Neural cell (in vitro differentiated cells): Measurements from ENCODE around the gene LUC7L. TPM values are rescaled to one million over a fixed set of nuclear protein-coding genes. Genes with fewer than 3 reads are reported as not detected.
"Not testable (repeated sequence)": the region's sequence is repeated elsewhere in the genome, so short reads cannot be mapped to it uniquely, and the experiment has no call there.

Experiments
- H2AFZ ChIP-seq: fragments of 200-600, 300-800 bp; sonication (generic), shearing (Covaris generic); 2 replicates; pipeline ENCODE4 v1.6.0; 2014; ENCODE audit warnings: low read depth, mild to moderate bottlenecking, antibody characterized with exemption, low read length, moderate library complexity
- H3F3A ChIP-seq: fragments of 200-600 bp; shearing (Covaris generic); 2 replicates; pipeline ENCODE4 v1.6.1; 2016; ENCODE audit warnings: mild to moderate bottlenecking, moderate library complexity, mixed read lengths, antibody characterized with exemption, low read length; ENCODE audit not compliant: insufficient read depth, poor library complexity, severe bottlenecking
- H3K27ac ChIP-seq: fragments of 200-600, 300-800 bp; sonication (generic), shearing (Covaris generic); 2 replicates; pipeline ENCODE4 v1.5.1; 2014; ENCODE audit warnings: mild to moderate bottlenecking, low read length, moderate library complexity
- H3K27me3 ChIP-seq: fragments of 300-800, 200-600 bp; sonication (generic), shearing (Covaris generic); 2 replicates; pipeline ENCODE4 v1.6.0; 2014; ENCODE audit warnings: mild to moderate bottlenecking, low read depth, low read length, moderate library complexity; ENCODE audit not compliant: insufficient read depth
- H3K36me3 ChIP-seq: fragments of 300-800, 200-600 bp; sonication (generic), shearing (Covaris generic); 2 replicates; pipeline ENCODE4 v1.5.1; 2014; ENCODE audit warnings: mild to moderate bottlenecking, antibody characterized with exemption, low read length, moderate library complexity; ENCODE audit not compliant: insufficient read depth
- H3K4me2 ChIP-seq: fragments of 300-800, 200-600 bp; sonication (generic), shearing (Covaris generic); 2 replicates; pipeline ENCODE4 v1.6.0; 2014; ENCODE audit warnings: mild to moderate bottlenecking, low read length
- H3K4me3 ChIP-seq: fragments of 300-800, 200-600 bp; sonication (generic), shearing (Covaris generic); 2 replicates; pipeline ENCODE4 v1.5.1; 2014; ENCODE audit warnings: mild to moderate bottlenecking, low read length, moderate library complexity
- H3K79me2 ChIP-seq: fragments of 200-600 bp; shearing (Covaris generic); replicated peaks from 2 replicates; pipeline ENCODE4 v1.6.0; 2014; ENCODE audit warnings: mild to moderate bottlenecking, low read length, moderate library complexity; ENCODE audit not compliant: insufficient read depth
- H3K9ac ChIP-seq: fragments of 300-800, 200-600 bp; sonication (generic), shearing (Covaris generic); 2 replicates; pipeline ENCODE4 v1.6.1; 2016; ENCODE audit warnings: mild to moderate bottlenecking, low read length, mixed read lengths
- H3K9me2 ChIP-seq: fragments of 200-600 bp; shearing (Covaris generic); 2 replicates; pipeline ENCODE4 v1.6.1; 2016; ENCODE audit warnings: mild to moderate bottlenecking, low read length, mixed read lengths; ENCODE audit not compliant: insufficient read depth
- H3K9me3 ChIP-seq: fragments of 200-600, 300-800 bp; sonication (generic), shearing (Covaris generic); 2 replicates; pipeline ENCODE4 v1.6.1; 2016; ENCODE audit warnings: mild to moderate bottlenecking, mixed run types, low read length, moderate library complexity, mixed read lengths
- H4K20me1 ChIP-seq: fragments of 200-600 bp; shearing (Covaris generic); 2 replicates; pipeline ENCODE4 v1.6.1; 2016; ENCODE audit warnings: mild to moderate bottlenecking, mixed run types; ENCODE audit not compliant: insufficient read depth
- EP300 ChIP-seq: fragments of 450-650 bp; conservative IDR thresholded peaks from 2 replicates; pipeline ENCODE4 v1.6.1; 2014; ENCODE audit warnings: antibody characterized with exemption, mild to moderate bottlenecking, moderate library complexity; ENCODE audit not compliant: poor library complexity, severe bottlenecking
- EZH2 ChIP-seq: fragments of 200-600, 300-800 bp; shearing (Covaris generic), sonication (generic); IDR thresholded peaks from 2 replicates; pipeline ENCODE4 v1.6.1; 2014; ENCODE audit warnings: antibody characterized with exemption, low read length, borderline replicate concordance, mild to moderate bottlenecking; ENCODE audit not compliant: insufficient read depth, poor library complexity, severe bottlenecking
- MXI1 ChIP-seq: fragments of 450-650 bp; conservative IDR thresholded peaks from 2 replicates; pipeline ENCODE4 v1.6.1; 2014; ENCODE audit warnings: antibody characterized with exemption, mild to moderate bottlenecking; ENCODE audit not compliant: poor library complexity, severe bottlenecking
- POLR2AphosphoS5 ChIP-seq: IDR thresholded peaks from 2 replicates; pipeline ENCODE4 v1.6.1; 2012
- RAD21 ChIP-seq: fragments of 450-650 bp; conservative IDR thresholded peaks from 2 replicates; pipeline ENCODE4 v1.6.1; 2014; ENCODE audit warnings: antibody characterized with exemption, mild to moderate bottlenecking, moderate library complexity
- SMC3 ChIP-seq: fragments of 450-650 bp; conservative IDR thresholded peaks from 2 replicates; pipeline ENCODE4 v1.6.1; 2014; ENCODE audit warnings: antibody characterized with exemption, mild to moderate bottlenecking, moderate library complexity; ENCODE audit not compliant: poor library complexity
- TAF1 ChIP-seq: IDR thresholded peaks from 2 replicates; pipeline ENCODE4 v1.6.1; 2012; ENCODE audit warnings: low read depth
- polyA plus RNA-seq: library from polyadenylated mRNA; depleted of rRNA; stranded (reverse); fragments of >200 nt; gene quantifications from 2 replicates; pipeline ENCODE4 v1.2.3, GENCODE V29; 2014
- TF ChIP-seq, protein P1 (sequence below): fragments of 450-650 bp; IDR thresholded peaks from 2 replicates; pipeline ENCODE4 v1.5.1; 2014; ENCODE audit warnings: antibody characterized with exemption, mild to moderate bottlenecking, moderate library complexity; ENCODE audit not compliant: poor library complexity, severe bottlenecking
- TF ChIP-seq, protein P2 (sequence below): IDR thresholded peaks from 2 replicates; pipeline ENCODE4 v1.6.1; 2012; ENCODE audit warnings: borderline replicate concordance

The LUC7L gene
- polyA plus RNA-seq, 1 donor from 2014 or later = 564 TPM

DNA sequence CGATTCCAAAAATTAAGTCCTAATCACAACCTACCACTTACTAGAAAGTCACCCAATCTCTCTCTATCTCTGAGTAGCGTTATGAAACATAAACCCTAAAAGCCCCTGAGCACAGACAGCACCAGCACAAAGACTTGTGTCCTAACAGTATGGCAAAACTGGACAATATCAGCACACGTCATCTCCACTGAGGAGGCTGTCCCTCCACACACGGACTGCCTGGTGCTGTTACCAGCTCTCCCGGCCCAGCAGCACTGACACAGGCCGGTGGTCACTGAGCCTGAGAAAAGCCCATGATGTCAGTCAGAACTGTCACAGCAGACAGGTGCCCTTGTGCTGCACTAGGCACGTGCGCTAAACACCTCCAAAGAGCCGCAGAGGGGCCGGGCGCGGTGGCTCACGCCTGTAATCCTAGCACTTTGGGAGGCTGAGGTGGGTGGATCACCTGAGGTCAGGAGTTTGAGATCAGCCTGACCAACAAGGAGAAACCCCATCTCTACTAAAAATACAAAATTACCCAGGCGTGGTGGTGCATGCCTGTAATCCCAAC, 17.5 kb downstream of the LUC7L start:
- H3F3A ChIP-seq, H3K27me3 ChIP-seq, H3K27ac ChIP-seq, H2AFZ ChIP-seq, H3K9me3 ChIP-seq, H4K20me1 ChIP-seq, H3K9me2 ChIP-seq, H3K9ac ChIP-seq, H3K4me2 ChIP-seq, H3K4me3 ChIP-seq: not testable (repeated sequence)
- peaks cover 29% of the 10 kb centered on the region for H3K79me2 ChIP-seq
- peaks cover 10% of the 10 kb centered on the region for H3K36me3 ChIP-seq

DNA sequence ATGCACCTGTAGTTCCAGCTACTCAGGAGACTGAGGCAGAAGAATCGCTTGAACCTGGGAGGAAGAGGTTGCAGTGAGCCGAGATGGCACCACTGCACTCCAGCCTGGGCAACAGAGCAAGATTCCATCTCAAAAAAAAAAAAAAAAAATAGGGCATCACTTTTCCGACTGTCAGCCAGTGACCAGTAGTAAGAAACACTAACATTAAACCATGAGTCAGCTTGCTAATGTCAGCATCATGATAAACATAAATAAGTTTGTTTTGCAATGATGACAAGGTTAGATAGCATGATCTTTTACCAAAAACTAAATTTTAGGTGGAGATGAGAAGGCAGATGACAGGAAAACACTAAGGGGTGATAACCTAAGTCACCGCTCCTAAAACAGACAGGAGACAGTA, 19.9 kb downstream of the LUC7L start:
- H3K9me2 ChIP-seq, H3K4me3 ChIP-seq, H2AFZ ChIP-seq, H3K27me3 ChIP-seq, H3K4me2 ChIP-seq, H3K27ac ChIP-seq, H4K20me1 ChIP-seq, H3K9ac ChIP-seq, H3F3A ChIP-seq, H3K9me3 ChIP-seq: not testable (repeated sequence)
- H3K36me3 ChIP-seq = peaks cover 14% of the 10 kb centered on the region
- H3K79me2 ChIP-seq = peaks cover 19% of the 10 kb centered on the region

DNA sequence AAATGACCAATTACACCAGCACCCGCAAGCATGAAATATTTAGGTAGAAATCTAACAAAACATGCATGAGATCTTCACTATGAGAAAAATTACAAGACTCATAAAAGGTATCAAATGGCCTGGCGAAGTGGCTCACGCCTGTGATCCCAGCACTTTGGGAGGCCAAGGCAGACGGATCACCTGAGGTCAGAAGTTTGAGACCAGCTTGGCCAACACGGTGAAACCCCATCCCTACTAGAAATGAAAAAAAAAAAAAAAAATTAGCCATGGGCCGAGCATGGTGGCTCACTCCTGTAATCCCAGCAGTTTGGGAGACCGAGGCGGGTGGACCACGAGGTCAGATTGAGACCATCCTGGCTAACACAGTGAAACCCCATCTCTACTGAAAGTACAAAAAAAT, 25.2 kb downstream of the LUC7L start:
- not testable (repeated sequence) for H4K20me1 ChIP-seq, H3K4me3 ChIP-seq, H3K4me2 ChIP-seq, H3K79me2 ChIP-seq, H3K9me3 ChIP-seq, H3K27me3 ChIP-seq, H3K9ac ChIP-seq, H2AFZ ChIP-seq, H3F3A ChIP-seq, H3K27ac ChIP-seq, H3K9me2 ChIP-seq
- peaks cover 14% of the 10 kb centered on the region for H3K36me3 ChIP-seq

DNA sequence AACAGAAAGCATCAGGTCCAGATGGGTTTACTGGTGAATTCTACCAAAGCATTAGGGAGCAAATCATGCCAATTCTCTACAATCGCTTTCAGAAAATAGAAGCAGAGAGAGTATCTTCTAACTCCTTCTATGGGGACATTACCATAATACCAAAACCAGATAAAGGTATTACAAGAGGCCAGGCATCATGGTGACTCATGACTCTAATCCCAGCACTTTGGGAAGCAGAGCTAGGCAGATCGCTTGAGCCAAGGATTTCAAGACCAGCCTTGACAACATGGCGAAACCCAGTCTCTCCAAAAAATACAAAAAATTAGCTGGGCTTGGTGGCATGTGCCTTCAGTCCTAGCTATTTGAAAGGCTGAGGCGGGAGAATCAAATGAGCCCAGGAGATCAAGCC, 26.0 kb downstream of the LUC7L start:
- Histone ChIP-seq H3K4me3 (no peak overlapping the region), H3K4me2 (no peak overlapping the region), H3F3A (no peaks in the 10 kb centered on the region), H3K9ac (no peak overlapping the region), H3K9me2 (no peaks in the 10 kb centered on the region), H3K27ac (no peak overlapping the region), H3K9me3 (no peaks in the 10 kb centered on the region), H2AFZ (no peak overlapping the region), H3K36me3 (peaks cover 7% of the 10 kb centered on the region), H3K79me2 (peaks cover 3% of the 10 kb centered on the region), H4K20me1 (no peaks in the 10 kb centered on the region), H3K27me3 (no peaks in the 10 kb centered on the region)
- no peak for TF ChIP-seq EP300
- TF ChIP-seq MXI1 = no peak
- TF ChIP-seq SMC3 = no peak
- TF ChIP-seq TAF1 = no peak
- TF ChIP-seq, protein P1, sequence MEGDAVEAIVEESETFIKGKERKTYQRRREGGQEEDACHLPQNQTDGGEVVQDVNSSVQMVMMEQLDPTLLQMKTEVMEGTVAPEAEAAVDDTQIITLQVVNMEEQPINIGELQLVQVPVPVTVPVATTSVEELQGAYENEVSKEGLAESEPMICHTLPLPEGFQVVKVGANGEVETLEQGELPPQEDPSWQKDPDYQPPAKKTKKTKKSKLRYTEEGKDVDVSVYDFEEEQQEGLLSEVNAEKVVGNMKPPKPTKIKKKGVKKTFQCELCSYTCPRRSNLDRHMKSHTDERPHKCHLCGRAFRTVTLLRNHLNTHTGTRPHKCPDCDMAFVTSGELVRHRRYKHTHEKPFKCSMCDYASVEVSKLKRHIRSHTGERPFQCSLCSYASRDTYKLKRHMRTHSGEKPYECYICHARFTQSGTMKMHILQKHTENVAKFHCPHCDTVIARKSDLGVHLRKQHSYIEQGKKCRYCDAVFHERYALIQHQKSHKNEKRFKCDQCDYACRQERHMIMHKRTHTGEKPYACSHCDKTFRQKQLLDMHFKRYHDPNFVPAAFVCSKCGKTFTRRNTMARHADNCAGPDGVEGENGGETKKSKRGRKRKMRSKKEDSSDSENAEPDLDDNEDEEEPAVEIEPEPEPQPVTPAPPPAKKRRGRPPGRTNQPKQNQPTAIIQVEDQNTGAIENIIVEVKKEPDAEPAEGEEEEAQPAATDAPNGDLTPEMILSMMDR = no peak
- TF ChIP-seq EZH2 = no peak
- TF ChIP-seq, protein P2, sequence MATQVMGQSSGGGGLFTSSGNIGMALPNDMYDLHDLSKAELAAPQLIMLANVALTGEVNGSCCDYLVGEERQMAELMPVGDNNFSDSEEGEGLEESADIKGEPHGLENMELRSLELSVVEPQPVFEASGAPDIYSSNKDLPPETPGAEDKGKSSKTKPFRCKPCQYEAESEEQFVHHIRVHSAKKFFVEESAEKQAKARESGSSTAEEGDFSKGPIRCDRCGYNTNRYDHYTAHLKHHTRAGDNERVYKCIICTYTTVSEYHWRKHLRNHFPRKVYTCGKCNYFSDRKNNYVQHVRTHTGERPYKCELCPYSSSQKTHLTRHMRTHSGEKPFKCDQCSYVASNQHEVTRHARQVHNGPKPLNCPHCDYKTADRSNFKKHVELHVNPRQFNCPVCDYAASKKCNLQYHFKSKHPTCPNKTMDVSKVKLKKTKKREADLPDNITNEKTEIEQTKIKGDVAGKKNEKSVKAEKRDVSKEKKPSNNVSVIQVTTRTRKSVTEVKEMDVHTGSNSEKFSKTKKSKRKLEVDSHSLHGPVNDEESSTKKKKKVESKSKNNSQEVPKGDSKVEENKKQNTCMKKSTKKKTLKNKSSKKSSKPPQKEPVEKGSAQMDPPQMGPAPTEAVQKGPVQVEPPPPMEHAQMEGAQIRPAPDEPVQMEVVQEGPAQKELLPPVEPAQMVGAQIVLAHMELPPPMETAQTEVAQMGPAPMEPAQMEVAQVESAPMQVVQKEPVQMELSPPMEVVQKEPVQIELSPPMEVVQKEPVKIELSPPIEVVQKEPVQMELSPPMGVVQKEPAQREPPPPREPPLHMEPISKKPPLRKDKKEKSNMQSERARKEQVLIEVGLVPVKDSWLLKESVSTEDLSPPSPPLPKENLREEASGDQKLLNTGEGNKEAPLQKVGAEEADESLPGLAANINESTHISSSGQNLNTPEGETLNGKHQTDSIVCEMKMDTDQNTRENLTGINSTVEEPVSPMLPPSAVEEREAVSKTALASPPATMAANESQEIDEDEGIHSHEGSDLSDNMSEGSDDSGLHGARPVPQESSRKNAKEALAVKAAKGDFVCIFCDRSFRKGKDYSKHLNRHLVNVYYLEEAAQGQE = no peak
- TF ChIP-seq POLR2AphosphoS5 = no peak
- TF ChIP-seq RAD21 = no peak
